ENCODE measurements around the gene GNPNAT1. TPM values are rescaled to one million over a fixed set of nuclear protein-coding genes. Genes with fewer than 3 reads are reported as not detected.

Gene GNPNAT1
- total RNA-seq, result 10 to 100 TPM; 10.6 to 33.0 (median 13.7) TPM

DNA sequence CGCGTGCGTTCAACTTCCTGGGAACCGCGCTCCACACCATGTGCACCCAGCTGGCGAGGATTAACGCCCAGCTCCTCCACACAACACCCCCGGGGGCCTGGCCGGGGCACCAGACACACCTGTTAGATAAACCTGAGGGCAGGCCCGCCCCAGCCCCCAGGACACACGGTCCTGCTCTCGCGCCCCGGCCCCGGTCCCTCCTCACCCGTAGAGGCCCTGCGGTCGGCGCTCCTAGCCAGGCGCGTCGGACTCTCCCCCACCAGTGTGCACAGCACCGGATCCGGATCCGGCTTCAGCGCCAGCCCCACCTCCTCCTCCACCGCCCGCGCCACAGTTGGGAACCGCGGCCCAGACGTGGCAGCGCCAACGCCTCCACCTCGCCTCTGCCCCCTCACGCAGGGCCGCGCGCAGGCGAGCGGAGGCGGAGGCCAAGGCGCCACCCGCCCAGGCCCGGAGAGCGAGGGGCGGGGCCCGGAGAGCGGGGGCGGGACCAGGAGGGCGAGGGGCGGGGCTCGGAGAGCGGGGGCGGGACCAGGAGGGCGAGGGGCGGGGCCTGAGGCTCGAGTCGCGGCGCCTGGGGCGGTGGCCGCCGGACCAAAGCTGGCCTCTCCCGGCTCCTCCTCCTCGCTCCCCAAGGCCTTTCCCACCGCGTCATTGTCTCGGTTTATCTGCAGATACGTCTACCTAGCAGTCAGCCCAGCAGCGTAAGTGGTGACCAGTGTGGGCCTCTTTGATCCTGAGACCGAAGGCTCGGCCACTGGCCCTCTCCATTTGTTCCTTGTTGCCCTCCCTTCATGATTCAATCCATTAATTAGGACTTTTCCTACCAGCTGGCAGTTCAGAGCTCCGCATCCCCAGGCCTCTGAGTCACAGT lies at the start of gene GNPNAT1:
Gene GNPNAT1 (minus strand): TSS at position 385 of the 874 bp plus-strand sequence. CDS start 6,957 bp downstream, outside the sequence.
- TF ChIP-seq CTCF (IDR thresholded peaks at IDR 0.05) (no peak), POLR2A (IDR thresholded peaks at IDR 0.05) (peak; percentile 46 to 79)
- Histone ChIP-seq H3K4me3 (peak within 1 kb of the TSS; percentile 67 to 85 (median 76)), H3K9me3 (no peaks in the 10 kb centered on the region)

GRCh38 chr14:52840877-52841276 lies 49.5 kb upstream of the GNPNAT1 start:
- H3K27me3 ChIP-seq, result no peaks in the 10 kb centered on the region
- no peak for TF ChIP-seq POLR2A (IDR thresholded peaks at IDR 0.05)
- no peak for TF ChIP-seq CTCF (IDR thresholded peaks at IDR 0.05)
- H3K4me3 ChIP-seq, result no peak overlapping the region
- no peaks in the 10 kb centered on the region for H3K4me1 ChIP-seq
- no peaks in the 10 kb centered on the region for H3K36me3 ChIP-seq
- no peak overlapping the region for H3K27ac ChIP-seq
- no peak for DNase-seq
- H3K9me3 ChIP-seq, result no peaks in the 10 kb centered on the region

More for the DNA sequence above, at the start of gene GNPNAT1:
- no peaks in the 10 kb centered on the region for H3K27me3 ChIP-seq
- no peaks in the 10 kb centered on the region for H3K36me3 ChIP-seq
- peak within 1 kb of the TSS; percentile 77 to 89 (median 84) for H3K27ac ChIP-seq
- peak; percentile 75 to 95 (median 91) for DNase-seq
- peaks cover 0 to 14% (median 1%) of the 10 kb centered on the region in 4 donors for H3K4me1 ChIP-seq

DNA sequence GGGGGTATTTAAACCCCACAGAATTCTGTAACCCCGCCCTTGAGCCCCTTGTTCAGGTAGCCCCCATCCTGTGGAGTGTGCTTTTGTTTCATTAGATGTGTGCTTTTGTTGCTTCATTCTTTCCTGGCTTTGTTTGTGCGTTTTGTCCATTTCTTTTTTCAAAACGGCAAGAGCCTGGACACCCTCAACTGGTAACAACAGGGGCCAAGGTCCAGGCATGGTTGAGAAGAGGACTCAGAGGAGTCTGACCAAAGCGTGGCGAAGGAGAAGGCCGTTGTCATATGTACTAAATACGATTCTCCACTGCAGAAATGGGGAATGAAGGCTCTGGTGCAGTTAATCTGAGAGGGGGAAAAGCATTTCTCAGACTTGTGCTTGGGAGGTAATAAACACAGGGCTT lies 46.0 kb upstream of the GNPNAT1 start:
- H3K4me3 ChIP-seq, result no peak overlapping the region
- DNase-seq, result no peak
- no peaks in the 10 kb centered on the region for H3K36me3 ChIP-seq
- no peaks in the 10 kb centered on the region for H3K27me3 ChIP-seq
- no peak for TF ChIP-seq POLR2A (IDR thresholded peaks at IDR 0.05)
- TF ChIP-seq CTCF (IDR thresholded peaks at IDR 0.05), result no peak
- no peaks in the 10 kb centered on the region for H3K4me1 ChIP-seq
- no peak overlapping the region for H3K27ac ChIP-seq
- H3K9me3 ChIP-seq, result no peaks in the 10 kb centered on the region

- no peak for TF ChIP-seq POLR2A (IDR thresholded peaks at IDR 0.05)
- TF ChIP-seq CTCF (IDR thresholded peaks at IDR 0.05), result no peak
- Histone ChIP-seq H3K36me3 (no peaks in the 10 kb centered on the region), H3K4me3 (no peak overlapping the region), H3K27me3 (no peaks in the 10 kb centered on the region), H3K27ac (no peak overlapping the region), H3K4me1 (no peaks in the 10 kb centered on the region), H3K9me3 (no peaks in the 10 kb centered on the region)
- no peak for DNase-seq
Observed at GRCh38 chr14:52836063-52836462, 44.7 kb upstream of the GNPNAT1 start.

DNA sequence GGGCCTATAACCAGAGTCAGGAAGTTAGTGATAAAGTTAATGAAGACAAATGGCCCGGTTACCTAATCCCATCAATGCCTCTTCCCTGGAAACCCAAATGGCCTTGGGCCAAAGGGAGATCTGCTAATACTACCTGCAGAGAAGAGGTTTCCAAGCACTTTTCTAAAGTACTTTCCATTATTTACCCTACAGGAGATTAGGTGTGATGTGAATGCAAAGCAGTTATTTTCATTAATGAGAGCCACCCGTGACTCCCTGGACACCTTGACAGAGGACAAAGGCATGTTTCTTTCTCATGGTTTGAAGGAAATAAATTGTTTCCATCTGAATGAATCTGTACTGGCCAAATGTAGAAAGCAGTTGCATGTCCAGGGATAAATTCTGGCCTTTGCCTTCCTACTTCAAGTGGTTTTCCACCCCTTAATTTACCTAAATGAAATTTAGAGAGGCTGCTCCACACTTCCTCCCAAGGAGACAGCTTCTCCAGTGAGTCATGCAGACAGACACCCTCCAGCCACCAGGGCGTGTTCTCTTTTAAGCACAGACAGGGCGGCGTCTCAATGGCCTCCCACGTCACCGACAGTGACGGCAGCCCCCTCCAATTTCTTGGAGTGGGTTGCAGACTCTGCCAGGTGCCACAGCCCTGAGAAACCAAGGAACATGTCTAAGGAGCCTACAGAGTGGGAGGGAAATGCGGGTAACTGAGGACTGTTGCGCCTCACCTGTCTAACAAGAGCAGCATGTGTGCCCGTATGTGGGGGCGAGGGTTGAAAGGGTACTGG lies 43.9 kb upstream of the GNPNAT1 start:
- Histone ChIP-seq H3K4me3 (no peak overlapping the region), H3K27ac (no peak overlapping the region), H3K36me3 (no peaks in the 10 kb centered on the region), H3K4me1 (no peaks in the 10 kb centered on the region), H3K27me3 (no peaks in the 10 kb centered on the region), H3K9me3 (no peaks in the 10 kb centered on the region)
- TF ChIP-seq POLR2A (IDR thresholded peaks at IDR 0.05) (no peak), CTCF (IDR thresholded peaks at IDR 0.05) (no peak)
- DNase-seq, result no peak
